Ammon's horn (tissue), 1 donor: Measurements from ENCODE around the gene S100A7A.
"Not testable (repeated sequence)": the region's sequence is repeated elsewhere in the genome, so short reads cannot be mapped to it uniquely, and the experiment has no call there.

Source experiments
- DNase-seq: peaks from one replicate; pipeline ENCODE4 v3.0.0-alpha.2; 2016; ENCODE audit warnings: low spot score

S100A7A gene

GRCh38 chr1:153422450-153423068 is 6.2 kb downstream of the S100A7A start:
- DNase-seq = peak; percentile 71

DNA sequence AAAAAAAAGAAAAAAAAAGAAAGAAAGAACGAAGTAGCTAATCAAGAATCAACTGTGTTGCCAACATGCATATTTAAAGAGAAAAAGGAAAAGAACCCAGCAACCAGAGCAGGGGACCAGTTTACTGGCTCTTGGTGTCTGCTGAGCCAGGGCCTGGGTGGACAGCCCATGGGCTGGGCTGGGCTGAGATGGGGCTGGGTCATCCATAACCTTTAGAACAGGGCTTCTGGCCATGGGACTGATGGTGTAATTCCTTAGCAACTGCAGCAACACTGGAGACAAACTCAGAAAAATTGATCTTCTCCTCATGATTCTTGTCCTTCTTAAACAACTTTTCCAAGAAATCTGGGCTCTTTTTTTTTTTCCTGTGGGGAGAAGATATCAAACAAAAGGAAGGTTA is 10.5 kb downstream of the S100A7A start:
- DNase-seq = no peak

GRCh38 chr1:153428073-153428638 is 11.8 kb downstream of the S100A7A start:
- DNase-seq = no peak

DNA sequence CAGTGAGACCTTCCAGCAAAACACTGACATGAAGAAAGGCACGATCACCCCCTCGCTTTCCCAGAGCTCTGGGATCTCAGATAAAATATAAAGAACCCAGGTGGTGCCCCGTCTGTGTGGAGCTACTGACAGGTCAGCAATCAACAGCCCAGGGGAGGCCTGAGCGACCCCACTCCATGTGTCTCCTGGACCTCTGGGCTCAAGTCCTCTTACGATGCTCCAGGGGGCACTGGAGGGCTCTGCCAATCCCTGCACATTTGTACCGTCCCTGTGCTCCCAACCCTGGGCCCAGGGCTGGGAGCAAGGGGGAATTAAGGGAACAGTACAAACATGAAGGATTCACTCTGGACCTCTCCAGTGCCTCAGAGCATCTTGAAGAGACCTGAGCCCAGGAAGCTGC is 12.5 kb downstream of the S100A7A start:
- no peak for DNase-seq

GRCh38 chr1:153429266-153430165 is 13.2 kb downstream of the S100A7A start:
- DNase-seq = no peak

DNA sequence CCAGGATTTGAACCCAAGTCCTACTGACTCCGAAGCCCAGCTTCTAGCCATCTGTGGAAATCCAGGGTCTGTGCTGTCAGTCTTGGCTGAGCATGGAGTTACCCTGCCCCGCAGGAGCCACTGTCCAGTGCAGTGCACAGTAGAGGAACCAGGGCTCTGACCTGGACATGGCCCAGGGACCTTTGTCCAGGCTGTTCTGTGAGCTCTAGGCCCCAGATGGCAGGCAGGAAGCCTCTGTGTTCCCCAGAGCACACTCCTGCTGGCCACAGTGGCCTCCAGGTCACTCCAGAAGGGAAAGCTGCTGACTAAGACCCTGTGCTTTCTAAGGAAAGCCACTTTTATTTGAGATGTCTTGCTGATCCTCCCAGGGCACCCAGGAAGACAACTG is 13.8 kb downstream of the S100A7A start:
- no peak for DNase-seq

- no peak for DNase-seq
These were observed 14.2 kb downstream of the S100A7A start for GRCh38 chr1:153430561-153430960.

DNA sequence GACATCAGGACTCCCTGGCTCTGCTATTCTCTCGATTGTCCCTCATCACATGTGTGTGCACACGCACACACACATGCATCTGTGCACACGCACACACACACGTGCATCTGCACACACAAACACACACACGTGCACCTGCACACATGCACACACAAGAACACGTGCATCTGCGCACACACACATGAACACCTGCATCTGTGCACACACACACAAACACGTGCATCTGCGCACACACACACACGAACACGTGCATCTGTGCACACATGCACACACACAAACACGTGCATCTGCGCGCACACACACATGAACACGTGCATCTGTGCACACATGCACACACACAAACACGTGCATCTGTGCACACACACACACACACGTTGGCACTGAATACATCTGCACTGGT is 14.7 kb downstream of the S100A7A start:
- DNase-seq = no peak

- DNase-seq = no peak
These were observed 15.1 kb downstream of the S100A7A start for GRCh38 chr1:153431427-153431826.

GRCh38 chr1:153431928-153432327 is 15.6 kb downstream of the S100A7A start:
- DNase-seq = no peak

DNA sequence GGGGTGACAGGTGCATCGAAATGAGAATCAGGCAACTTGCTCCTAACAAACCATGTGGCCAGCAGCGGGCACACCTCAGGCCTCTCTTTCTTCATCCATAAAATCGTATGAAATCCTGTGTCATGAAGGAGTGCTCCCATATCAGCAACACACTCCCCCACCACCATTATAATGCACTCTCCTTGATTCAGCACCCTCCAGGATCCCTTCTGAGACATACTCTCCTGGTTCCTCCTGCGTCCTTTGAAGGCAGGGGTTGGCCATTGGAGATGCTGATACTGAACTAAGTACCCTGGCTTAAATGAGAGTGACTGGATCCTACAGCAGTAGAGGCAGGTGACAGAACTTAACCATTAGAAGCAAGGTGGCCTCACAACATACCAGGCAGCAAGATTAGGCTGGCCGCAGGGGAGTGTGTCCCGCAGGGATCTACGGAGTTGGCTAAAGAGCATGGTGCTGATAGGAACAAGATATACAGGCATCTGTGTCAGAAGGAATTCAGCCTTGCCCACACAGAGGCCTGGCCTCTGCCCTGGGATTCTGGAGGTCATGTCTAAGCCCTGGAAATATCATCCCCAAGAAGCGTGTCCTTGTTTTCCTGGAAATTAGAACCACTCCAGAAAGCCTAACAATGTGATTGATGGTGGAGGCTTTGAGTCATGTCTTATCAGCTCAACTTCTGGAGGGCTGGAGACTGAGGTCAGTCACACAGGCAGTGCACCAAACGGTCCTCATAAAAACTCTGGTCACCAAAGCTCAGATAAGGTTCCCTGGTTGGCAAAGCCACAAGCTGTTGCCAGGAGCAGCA is 16.8 kb downstream of the S100A7A start:
- DNase-seq = no peak

DNA sequence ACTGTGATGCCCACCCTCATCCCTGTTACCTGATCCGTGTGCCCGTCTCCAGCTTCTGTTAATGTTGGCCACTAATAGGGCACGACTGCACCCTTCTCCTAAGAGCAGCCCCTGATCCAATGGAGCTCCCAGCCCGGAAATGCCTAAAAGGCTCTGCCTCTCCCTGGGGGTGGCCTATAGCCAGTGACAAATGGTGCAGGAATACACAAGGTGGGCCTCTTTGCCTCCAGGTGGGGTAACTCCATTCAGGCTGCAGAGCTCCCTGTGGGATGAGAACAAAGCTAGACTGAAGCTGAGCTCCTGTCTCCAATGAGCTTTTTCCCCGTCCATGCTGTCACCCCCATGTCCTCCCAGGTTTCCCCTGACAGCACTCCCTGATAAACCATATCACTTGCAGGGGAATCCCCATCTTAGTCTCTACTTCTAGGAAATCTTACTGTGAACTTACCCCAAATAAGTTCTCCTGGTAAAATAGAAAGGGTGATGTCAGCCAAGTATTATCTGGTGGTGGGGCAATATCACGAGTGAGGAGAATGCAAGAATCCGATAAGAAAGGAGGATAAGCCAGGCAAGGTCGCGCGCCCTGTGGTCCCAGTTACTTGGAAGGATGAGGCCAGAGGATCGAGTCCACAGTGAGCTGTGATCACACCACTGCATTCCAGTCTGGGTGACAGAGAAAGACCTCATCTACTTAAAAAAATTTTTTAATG is 18.6 kb downstream of the S100A7A start:
- DNase-seq = no peak

DNA sequence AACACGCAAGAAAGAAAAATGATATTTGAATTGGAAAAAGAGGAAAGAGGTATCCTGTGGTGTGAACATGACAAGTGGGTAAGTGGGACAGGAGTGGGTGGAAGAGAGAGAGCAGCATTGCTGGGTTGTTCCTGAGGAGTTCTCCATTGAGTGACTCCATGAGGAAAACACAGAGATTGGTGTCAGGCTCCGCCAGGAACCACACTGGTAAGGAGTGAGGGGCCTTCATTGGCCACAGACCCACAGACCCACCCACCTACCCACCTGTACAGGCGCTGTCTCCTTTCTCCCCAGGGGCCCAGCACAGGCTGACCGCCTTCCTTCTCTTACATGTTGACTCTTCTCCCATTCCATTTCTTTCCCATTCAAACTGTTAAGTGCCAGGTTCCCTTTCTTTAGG is 20.9 kb downstream of the S100A7A start:
- no peak for DNase-seq

DNA sequence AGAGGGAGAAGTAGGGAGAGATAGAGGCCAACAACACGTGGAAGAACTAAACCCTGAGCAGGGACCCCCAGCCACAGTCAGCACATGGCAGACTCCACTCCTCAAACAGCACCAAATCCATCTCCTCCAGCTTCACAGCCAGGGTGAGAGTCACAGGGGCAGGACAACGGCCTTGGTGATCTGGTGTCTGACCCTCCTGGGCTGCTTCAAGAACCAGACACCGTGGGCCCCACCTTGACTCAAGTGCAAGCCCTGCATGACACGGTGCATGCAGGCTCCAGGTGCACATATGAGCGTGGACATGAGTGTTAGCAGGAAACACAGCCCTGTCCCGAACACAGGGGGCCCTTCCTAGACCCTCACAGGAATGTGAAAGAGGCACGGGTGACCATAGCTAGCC is 22.3 kb downstream of the S100A7A start:
- no peak for DNase-seq

- DNase-seq = no peak
These were observed 23.0 kb downstream of the S100A7A start for GRCh38 chr1:153439273-153439672.

DNA sequence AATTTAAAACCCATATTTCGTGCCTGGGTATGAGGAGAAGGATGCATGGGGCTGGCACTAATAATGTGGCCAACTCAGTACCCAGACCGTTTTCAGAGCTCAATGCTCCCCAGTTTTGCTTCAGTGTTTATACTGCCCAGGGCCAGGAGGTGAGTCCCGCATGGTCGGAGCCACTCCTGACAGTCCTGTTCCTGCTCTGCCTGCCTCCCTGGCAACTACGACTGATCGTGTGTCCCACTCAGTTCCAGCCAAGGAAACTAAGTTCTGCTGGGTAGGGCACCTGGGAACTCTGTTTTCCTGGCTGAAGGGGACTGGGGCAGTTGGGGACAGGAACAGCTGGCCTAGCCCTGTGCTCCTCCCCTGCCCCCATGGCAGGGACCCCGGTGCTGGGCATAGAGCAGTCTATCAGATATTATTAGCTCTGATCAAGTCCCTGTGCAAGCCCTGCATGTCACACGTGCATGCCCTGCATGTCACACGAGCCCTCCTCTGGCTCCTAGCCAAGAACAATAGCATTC is 25.0 kb downstream of the S100A7A start:
- DNase-seq = no peak

DNA sequence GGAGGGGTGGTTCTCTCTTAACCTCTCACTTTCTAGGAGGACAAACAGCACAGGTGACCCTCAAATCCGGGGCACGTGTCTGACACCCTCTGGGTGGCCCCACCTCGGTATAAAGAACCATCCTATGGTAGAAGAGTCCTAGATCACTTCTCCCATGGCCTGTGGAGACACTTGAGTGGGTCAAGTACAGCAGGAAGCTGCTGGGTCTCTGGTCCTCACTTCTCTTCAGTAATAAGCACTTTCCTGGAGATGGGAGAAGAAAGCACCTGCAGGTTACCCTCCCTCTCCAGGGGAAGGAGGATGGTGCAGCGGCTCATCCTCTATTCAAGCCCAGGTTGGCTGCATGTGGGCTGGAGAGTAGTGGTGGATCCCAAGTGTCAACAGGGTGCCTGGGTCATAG is 27.2 kb downstream of the S100A7A start:
- DNase-seq = no peak

GRCh38 chr1:153444078-153444477 is 27.8 kb downstream of the S100A7A start:
- no peak for DNase-seq

DNA sequence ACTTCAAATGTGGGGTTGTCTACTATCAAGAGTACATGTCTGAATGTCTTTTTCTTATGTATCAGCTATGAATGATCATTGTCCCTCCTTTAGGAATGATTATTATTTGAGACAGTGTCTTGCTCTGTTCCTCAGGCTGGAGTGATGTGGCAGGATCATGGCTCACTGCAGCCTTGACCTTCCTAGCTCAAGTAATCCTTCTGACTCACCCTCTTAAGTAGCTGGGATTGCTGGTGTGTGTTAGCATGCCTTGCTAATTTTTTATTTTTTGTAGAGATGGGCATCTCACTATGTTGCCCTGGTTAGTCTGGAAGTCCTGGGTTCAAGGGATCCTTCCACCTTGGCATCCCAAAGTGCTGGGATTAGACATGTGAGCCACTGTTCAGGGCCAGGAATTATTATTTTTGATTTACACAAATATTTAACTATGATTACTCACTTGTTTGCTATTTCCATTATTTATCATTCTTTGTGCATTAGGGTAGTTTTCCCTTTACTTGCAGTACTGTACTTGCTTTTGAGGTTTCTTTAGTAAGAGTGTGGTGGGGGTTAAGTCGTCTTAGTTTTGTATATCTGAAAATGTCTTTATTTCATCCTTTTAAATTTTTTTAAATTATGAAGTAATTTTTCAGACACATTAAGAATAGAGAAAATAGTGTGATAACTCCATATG is 31.3 kb downstream of the S100A7A start:
- no peak for DNase-seq

DNA sequence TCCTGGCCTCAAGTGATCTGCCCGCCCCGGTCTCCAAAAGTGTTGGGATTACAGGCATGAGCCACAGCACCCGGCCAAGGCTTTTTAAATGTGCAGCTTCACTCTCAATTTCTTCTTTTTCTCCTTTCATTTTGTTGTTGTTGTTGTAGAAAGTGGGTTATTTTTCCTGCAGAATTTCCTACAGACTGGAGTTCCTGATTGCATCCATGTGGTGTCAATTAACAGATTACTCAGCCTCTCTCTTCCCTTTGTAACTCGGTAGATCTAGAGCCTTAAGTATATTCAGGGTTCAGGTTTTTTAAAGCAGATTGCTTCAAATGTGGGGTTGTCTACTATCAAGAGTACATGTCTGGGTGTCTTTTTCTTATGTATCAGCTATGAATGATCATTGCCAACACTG is 32.5 kb downstream of the S100A7A start:
- DNase-seq = not testable (repeated sequence)

DNA sequence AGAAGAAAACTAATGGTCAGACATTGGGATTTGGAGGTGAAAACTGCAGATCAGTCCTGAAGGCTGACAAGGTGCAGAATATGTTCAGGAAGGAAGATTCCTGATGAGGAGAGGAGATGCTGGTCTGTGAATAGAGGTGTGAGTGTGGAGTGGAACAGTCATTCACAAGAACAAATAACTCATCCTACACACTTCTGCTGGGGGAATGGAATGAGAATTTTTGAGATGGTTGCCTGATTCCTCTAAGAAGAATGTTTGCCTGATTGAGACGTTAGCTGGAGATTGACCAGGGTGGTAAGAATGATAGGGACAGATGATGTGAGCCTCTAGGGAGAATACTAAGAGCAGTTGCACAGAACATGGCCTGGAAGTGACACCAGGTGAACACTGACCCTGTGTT is 40.1 kb downstream of the S100A7A start:
- no peak for DNase-seq
